CD4-positive, alpha-beta T cell treated with Interleukin-6 at 100 ng/mL for 8 hours (primary cell): ENCODE measurements around the gene LNX2.

ENCODE experiments used
- DNase-seq: peaks from one replicate; pipeline ENCODE4 v3.0.0-alpha.2; 2020; ENCODE audit warnings: mixed read lengths, low spot score

The LNX2 gene

GRCh38 chr13:27620377-27621115 lies at the start of gene LNX2:
Gene LNX2 (minus strand): TSS chr13:27620529. CDS start chr13:27581703, 38,826 bp downstream.
- DNase-seq = peak; percentile 95

DNA sequence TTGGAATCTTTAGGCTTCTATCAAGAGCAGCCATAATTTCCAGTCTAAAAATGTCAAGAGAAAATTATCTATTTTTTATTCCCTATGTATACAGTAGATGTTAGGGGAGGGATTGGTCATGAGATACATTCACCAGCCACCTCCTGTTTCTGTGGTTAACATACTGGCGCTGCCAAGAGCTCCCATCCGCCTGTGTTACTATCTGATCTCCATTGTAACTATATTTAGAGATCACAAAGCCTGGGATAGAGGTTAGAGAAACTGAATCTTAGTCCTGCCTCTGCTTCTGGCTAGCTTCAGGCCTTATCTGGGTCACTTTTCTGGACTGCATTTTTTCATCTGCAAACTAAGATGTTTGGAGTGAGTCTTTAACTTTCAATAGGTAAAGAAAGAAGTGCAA lies 47.6 kb upstream of the LNX2 start:
- DNase-seq = no peak

GRCh38 chr13:27666951-27667350 lies 46.6 kb upstream of the LNX2 start:
- DNase-seq = no peak

- no peak for DNase-seq
Measured at GRCh38 chr13:27665761-27666160, 45.4 kb upstream of the LNX2 start.

DNA sequence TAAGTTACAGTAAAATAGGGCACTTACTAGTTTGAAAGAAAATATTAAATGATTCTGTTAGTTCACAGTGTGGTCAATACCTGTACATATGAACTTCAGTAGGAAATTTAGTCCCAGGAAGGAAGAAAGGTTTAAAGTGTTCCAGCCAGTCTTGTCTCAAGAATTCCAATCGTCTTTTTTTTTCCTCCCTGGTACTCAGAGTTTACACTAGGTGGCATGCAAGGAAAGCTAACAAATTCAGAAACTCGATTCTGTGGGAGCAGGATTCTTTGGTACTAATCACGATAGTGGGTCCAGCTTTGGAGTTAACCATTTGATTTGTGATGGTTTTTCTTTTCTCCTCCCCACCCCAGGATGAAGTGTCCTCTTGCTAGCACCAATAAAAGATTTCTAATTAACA lies 45.0 kb upstream of the LNX2 start:
- DNase-seq = no peak

GRCh38 chr13:27663947-27664346 lies 43.6 kb upstream of the LNX2 start:
- no peak for DNase-seq

DNA sequence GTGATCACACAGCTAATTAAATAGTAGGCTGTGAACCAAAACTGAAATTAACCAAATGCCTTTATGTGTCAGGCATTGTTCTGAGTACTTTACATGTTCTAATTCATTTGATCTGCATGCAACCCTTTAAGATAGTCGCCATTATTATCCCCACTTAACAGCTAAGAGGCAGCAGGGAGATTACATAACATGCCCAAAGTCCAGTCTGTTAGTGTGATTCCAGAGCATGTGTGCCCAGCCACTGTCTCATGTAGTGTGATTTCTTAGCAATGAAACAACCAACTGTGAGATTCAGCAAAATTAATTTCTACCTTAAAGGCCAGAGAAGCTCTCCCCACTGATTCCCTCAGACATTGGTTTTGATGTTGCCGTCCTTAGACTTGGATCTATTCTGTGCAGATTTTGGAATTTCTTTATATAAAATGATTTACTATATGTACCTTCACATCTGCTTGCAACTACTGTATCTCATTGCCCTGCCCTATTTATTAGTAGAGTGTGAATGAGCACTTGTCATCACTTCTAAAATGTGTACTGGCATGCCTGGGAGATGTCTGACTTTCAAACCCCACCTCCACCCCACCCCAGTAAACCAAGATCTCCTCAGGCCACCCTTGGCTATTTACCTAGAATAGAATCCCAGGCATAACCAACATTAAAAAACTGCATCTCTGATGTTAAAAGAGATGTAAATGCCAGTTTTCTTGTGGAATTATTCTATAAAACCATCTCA lies 42.6 kb upstream of the LNX2 start:
- no peak for DNase-seq

DNA sequence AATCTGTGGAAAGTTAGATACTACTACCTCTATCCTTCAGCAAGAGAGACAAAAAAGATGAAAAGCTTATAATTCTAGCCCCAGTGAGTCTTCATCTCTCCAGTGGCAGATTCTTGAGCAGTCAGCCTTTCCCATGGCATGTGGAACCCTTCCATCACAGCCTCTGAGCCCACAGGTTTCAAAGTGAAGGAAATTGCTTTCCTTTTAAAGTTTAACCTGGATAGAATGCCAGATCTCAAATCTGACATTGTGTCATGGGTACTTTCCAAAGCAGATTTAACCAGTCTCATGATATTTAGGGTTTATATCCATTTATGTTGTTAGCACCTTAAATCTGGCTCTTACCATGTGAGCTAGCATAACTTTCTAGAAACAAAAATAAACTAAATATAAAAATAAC lies 40.7 kb upstream of the LNX2 start:
- DNase-seq = no peak

DNA sequence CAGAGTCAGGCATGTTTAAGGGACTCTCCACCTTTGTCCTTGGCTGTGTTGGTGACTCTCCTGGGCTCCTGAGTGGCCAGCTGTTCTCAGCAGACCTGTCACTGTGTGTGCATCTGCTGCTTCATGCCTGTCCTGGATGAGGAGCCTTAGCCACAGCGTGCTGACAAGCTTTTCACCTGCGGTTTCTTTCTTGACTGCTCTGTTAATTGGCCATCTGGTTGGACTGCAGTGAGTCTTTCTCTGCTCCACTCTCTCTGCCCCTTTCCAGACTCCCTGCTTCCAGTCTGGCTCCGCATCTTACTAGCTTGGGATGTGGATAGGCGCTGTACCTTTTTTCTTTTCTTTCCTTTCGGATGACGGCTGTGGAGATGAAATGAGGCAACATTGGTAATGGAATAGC lies 40.2 kb upstream of the LNX2 start:
- no peak for DNase-seq

DNA sequence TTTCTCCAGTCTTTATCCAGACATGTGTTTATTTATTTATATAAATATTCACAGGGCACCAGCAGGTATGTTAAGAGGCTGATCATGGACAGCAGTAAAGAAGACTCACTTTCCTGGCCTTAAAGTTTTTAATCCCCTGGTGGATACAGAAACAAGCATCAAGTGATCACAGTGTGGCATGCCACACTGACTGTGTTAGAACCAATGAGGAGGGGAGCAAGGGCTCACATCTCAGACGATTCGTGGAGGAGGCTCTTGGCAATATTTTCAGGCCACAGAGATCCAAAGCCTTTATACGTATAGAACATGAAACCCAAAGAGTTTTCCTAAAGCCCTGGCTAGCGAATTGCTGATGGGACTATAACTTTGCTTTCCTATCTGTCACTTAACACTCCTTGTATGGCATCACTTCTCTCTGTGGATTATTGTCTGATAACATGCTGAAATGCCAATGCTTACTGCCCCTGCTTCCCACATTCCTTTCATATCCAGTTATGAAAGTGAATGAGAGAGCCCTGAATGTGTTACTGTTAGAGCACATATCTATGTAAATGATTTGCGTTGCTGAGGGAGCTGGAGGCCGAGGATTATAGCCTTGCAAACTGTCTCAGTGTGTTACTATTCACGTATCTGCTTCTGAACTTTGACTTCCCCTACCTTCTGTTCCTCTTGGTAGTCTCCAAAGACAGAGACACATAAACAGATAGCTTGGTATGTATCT lies 39.0 kb upstream of the LNX2 start:
- DNase-seq = no peak

- no peak for DNase-seq
Measured at GRCh38 chr13:27658546-27658945, 38.2 kb upstream of the LNX2 start.

GRCh38 chr13:27657724-27658123 lies 37.4 kb upstream of the LNX2 start:
- DNase-seq = no peak

- DNase-seq = no peak
Measured at GRCh38 chr13:27654816-27655215, 34.5 kb upstream of the LNX2 start.

- no peak for DNase-seq
Measured at GRCh38 chr13:27654059-27654458, 33.7 kb upstream of the LNX2 start.

DNA sequence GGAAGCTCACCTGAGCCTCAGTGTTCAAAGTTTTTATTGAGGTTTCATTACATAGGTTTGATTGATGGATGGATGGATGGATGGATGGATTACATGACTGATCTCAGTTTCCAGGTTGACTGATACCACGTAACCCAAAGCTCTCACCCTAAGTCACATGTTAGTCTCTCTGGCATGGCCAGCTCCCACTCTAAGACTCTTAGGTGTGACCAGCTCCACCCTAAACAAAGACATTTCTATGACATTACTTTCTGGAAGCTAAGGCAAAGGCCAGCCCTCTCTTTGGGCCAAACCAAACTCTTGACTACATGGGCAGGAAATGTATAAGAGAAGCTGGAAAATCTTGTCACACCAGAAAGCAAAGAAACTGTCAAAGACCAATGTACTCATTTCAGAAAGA lies 30.0 kb upstream of the LNX2 start:
- DNase-seq = no peak

GRCh38 chr13:27644302-27644701 lies 24.0 kb upstream of the LNX2 start:
- no peak for DNase-seq

GRCh38 chr13:27643334-27644132 lies 23.2 kb upstream of the LNX2 start:
- DNase-seq = no peak

DNA sequence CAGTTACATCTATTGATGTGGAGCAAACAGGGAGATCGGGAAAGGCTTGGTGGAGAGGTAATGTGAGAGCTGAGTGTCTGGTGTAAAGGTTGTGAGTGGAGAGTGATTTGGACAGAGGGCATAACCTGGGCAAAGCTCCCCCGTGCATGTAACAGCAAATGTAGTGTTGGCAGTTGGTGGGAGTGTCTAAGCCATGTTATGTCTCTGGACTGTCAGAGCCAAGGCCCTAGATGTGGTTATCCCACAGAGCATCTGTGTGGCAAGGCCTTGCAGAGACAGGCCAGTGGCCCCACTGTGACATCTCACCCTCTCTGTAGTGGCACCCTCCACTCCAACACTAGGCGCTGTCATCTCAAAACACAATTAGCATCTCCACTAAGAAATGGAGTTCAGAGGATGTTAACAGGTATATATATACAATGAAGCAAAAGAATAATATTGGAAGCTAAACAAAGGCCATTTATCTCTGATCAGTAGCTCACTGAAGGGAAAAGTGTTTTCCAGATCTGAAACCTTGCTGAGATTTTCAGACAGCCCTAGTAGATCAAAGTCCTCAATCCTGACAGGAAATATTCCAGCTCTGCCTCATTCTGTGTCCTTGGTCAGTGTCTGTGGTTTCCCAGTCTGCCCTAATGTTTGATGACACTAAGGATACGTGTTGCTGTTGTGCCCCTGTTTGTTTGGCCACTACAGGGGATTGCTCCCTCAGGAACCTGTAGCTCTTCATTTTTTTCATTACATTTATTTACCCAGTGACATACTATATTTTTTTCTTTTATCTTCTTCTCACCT lies 21.6 kb upstream of the LNX2 start:
- DNase-seq = no peak

GRCh38 chr13:27639186-27639585 lies 18.9 kb upstream of the LNX2 start:
- no peak for DNase-seq

DNA sequence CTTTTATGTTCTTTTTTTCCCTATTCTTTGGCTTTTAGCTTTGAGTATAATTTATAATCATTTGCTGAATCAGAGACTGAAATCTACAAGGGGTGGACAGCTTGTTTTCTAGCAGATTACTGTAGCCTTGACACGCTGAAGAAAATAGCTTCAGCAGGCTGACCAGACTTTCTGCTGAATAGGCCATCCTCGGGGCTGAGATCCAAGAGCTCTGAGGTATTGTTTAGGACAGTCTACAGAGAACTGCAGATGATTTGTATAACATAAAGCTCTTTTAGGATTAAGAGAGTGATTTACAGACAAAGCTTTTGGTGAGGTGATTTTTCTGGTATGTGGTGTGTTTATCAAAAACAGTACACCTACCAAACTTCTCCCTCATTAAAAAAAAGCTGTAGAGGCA lies 18.2 kb upstream of the LNX2 start:
- no peak for DNase-seq

- DNase-seq = no peak
Measured at GRCh38 chr13:27638001-27638400, 17.7 kb upstream of the LNX2 start.

GRCh38 chr13:27637289-27637626 lies 16.9 kb upstream of the LNX2 start:
- no peak for DNase-seq
